Measurements from ENCODE around the gene SLC39A10.

Gene SLC39A10

GRCh38 chr2:195737511-195738325 is 80.7 kb downstream of the SLC39A10 start:
- Histone ChIP-seq H3K4me3 (ENCODE audit: low read length) (no peak overlapping the region), H3K27me3 (ENCODE audit: low read depth, low read length) (no peaks in the 10 kb centered on the region), H3K36me3 (replicated peaks; ENCODE audit: low read depth, low read length) (no peaks in the 10 kb centered on the region), H3K4me1 (ENCODE audit: low read length) (no peaks in the 10 kb centered on the region), H3K9me3 (ENCODE audit: insufficient read depth, low read length) (no peaks in the 10 kb centered on the region), H3K9ac (ENCODE audit: low read length) (no peak overlapping the region), H3K79me2 (ENCODE audit: low read length) (no peaks in the 10 kb centered on the region), H2AFZ (ENCODE audit: low read depth, low read length) (no peak overlapping the region), H3K4me2 (ENCODE audit: low read length) (no peak overlapping the region), H3K27ac (ENCODE audit: low read length) (no peak overlapping the region), H4K20me1 (ENCODE audit: insufficient read depth, low read length) (no peaks in the 10 kb centered on the region)
- no peak for TF ChIP-seq EZH2phosphoT487 (IDR thresholded peaks at IDR 0.05; ENCODE audit: low read depth)
- TF ChIP-seq CTCF (IDR thresholded peaks at IDR 0.05; ENCODE audit: low read depth, low read length) = no peak

- Histone ChIP-seq H3K4me2 (ENCODE audit: low read length) (no peak overlapping the region), H3K9ac (ENCODE audit: low read length) (no peak overlapping the region), H3K27me3 (ENCODE audit: low read depth, low read length) (no peaks in the 10 kb centered on the region), H4K20me1 (ENCODE audit: insufficient read depth, low read length) (no peaks in the 10 kb centered on the region), H3K79me2 (ENCODE audit: low read length) (no peaks in the 10 kb centered on the region), H3K9me3 (ENCODE audit: insufficient read depth, low read length) (no peaks in the 10 kb centered on the region), H2AFZ (ENCODE audit: low read depth, low read length) (no peak overlapping the region), H3K36me3 (replicated peaks; ENCODE audit: low read depth, low read length) (peaks cover 3% of the 10 kb centered on the region), H3K4me3 (ENCODE audit: low read length) (no peak overlapping the region), H3K4me1 (ENCODE audit: low read length) (no peaks in the 10 kb centered on the region), H3K27ac (ENCODE audit: low read length) (no peak overlapping the region)
- no peak for TF ChIP-seq CTCF (IDR thresholded peaks at IDR 0.05; ENCODE audit: low read depth, low read length)
- TF ChIP-seq EZH2phosphoT487 (IDR thresholded peaks at IDR 0.05; ENCODE audit: low read depth) = no peak
Observed at GRCh38 chr2:195741191-195741590, 84.2 kb downstream of the SLC39A10 start.

- H2AFZ ChIP-seq (ENCODE audit: low read depth, low read length) = no peak overlapping the region
- H3K27ac ChIP-seq (ENCODE audit: low read length) = no peak overlapping the region
- H3K9ac ChIP-seq (ENCODE audit: low read length) = no peak overlapping the region
- 0 out of 2 replicates have a peak, but pooled peaks cover 4% of the 10 kb centered on the region for H3K9me3 ChIP-seq (ENCODE audit: insufficient read depth, low read length)
- no peaks in the 10 kb centered on the region for H3K36me3 ChIP-seq (replicated peaks; ENCODE audit: low read depth, low read length)
- TF ChIP-seq EZH2phosphoT487 (IDR thresholded peaks at IDR 0.05; ENCODE audit: low read depth) (no peak), CTCF (IDR thresholded peaks at IDR 0.05; ENCODE audit: low read depth, low read length) (no peak)
- no peak overlapping the region for H3K4me2 ChIP-seq (ENCODE audit: low read length)
- no peaks in the 10 kb centered on the region for H3K27me3 ChIP-seq (ENCODE audit: low read depth, low read length)
- H3K79me2 ChIP-seq (ENCODE audit: low read length) = no peaks in the 10 kb centered on the region
- H4K20me1 ChIP-seq (ENCODE audit: insufficient read depth, low read length) = no peaks in the 10 kb centered on the region
- H3K4me1 ChIP-seq (ENCODE audit: low read length) = no peaks in the 10 kb centered on the region
- H3K4me3 ChIP-seq (ENCODE audit: low read length) = no peak overlapping the region
Observed at GRCh38 chr2:195756218-195756942, 99.4 kb downstream of the SLC39A10 start.

- no peaks in the 10 kb centered on the region for H3K36me3 ChIP-seq (replicated peaks; ENCODE audit: low read depth, low read length)
- H3K9me3 ChIP-seq (ENCODE audit: insufficient read depth, low read length) = 0 out of 2 replicates have a peak, but pooled peaks cover 4% of the 10 kb centered on the region
- no peak overlapping the region for H2AFZ ChIP-seq (ENCODE audit: low read depth, low read length)
- no peak overlapping the region for H3K4me3 ChIP-seq (ENCODE audit: low read length)
- no peaks in the 10 kb centered on the region for H3K4me1 ChIP-seq (ENCODE audit: low read length)
- TF ChIP-seq EZH2phosphoT487 (IDR thresholded peaks at IDR 0.05; ENCODE audit: low read depth) (no peak), CTCF (IDR thresholded peaks at IDR 0.05; ENCODE audit: low read depth, low read length) (no peak)
- no peak overlapping the region for H3K27ac ChIP-seq (ENCODE audit: low read length)
- no peak overlapping the region for H3K9ac ChIP-seq (ENCODE audit: low read length)
- H3K27me3 ChIP-seq (ENCODE audit: low read depth, low read length) = no peaks in the 10 kb centered on the region
- H3K4me2 ChIP-seq (ENCODE audit: low read length) = no peak overlapping the region
- no peaks in the 10 kb centered on the region for H3K79me2 ChIP-seq (ENCODE audit: low read length)
- no peaks in the 10 kb centered on the region for H4K20me1 ChIP-seq (ENCODE audit: insufficient read depth, low read length)
Observed at GRCh38 chr2:195758846-195759245, 101.8 kb downstream of the SLC39A10 start.

Data from OCI-LY3 (cell line).